ENCODE results near the gene TCERG1L. TPM values are rescaled to one million over a fixed set of nuclear protein-coding genes. Genes with fewer than 3 reads are reported as not detected.

Gene TCERG1L
- total RNA-seq, 2 donors from 2014 or later = 0.12 TPM; not detected in 1

GRCh38 chr10:131093795-131094366, 217.6 kb downstream of the TCERG1L start:
- H3K4me1 ChIP-seq = peaks cover 0 to 6% of the 10 kb centered on the region in 2 donors
- H3K27ac ChIP-seq = no peak overlapping the region
- TF ChIP-seq CTCF (IDR thresholded peaks at IDR 0.05) = no peak
- no peaks in the 10 kb centered on the region for H3K27me3 ChIP-seq
- no peak overlapping the region for H3K4me3 ChIP-seq
- H3K36me3 ChIP-seq = no peaks in the 10 kb centered on the region
- DNase-seq (ENCODE audit: low spot score) = no peak
- no peaks in the 10 kb centered on the region for H3K9me3 ChIP-seq

GRCh38 chr10:131093346-131093745, 218.2 kb downstream of the TCERG1L start:
- no peak for TF ChIP-seq CTCF (IDR thresholded peaks at IDR 0.05)

GRCh38 chr10:131092876-131093275, 218.6 kb downstream of the TCERG1L start:
- no peak for DNase-seq (ENCODE audit: low spot score)
- no peaks in the 10 kb centered on the region for H3K9me3 ChIP-seq

More at GRCh38 chr10:131093346-131093745, 218.2 kb downstream of the TCERG1L start:
- Histone ChIP-seq H3K4me3 (no peak overlapping the region), H3K4me1 (peaks cover 0 to 6% of the 10 kb centered on the region in 2 donors), H3K27ac (no peak overlapping the region), H3K36me3 (no peaks in the 10 kb centered on the region), H3K27me3 (no peaks in the 10 kb centered on the region), H3K9me3 (no peaks in the 10 kb centered on the region)
- no peak for DNase-seq (ENCODE audit: low spot score)

GRCh38 chr10:131092386-131092785, 219.1 kb downstream of the TCERG1L start:
- Histone ChIP-seq H3K4me3 (no peak overlapping the region), H3K36me3 (no peaks in the 10 kb centered on the region), H3K4me1 (peaks cover 0 to 6% of the 10 kb centered on the region in 2 donors), H3K27me3 (no peaks in the 10 kb centered on the region), H3K27ac (no peak overlapping the region), H3K9me3 (no peaks in the 10 kb centered on the region)
- TF ChIP-seq CTCF (IDR thresholded peaks at IDR 0.05) = no peak
- DNase-seq (ENCODE audit: low spot score) = no peak

More at GRCh38 chr10:131092876-131093275, 218.6 kb downstream of the TCERG1L start:
- no peak for TF ChIP-seq CTCF (IDR thresholded peaks at IDR 0.05)
- Histone ChIP-seq H3K4me1 (peaks cover 0 to 6% of the 10 kb centered on the region in 2 donors), H3K27ac (no peak overlapping the region), H3K4me3 (no peak overlapping the region), H3K36me3 (no peaks in the 10 kb centered on the region), H3K27me3 (no peaks in the 10 kb centered on the region)

- H3K27ac ChIP-seq = no peak overlapping the region
- H3K36me3 ChIP-seq = no peaks in the 10 kb centered on the region
- no peak for TF ChIP-seq CTCF (IDR thresholded peaks at IDR 0.05)
- no peaks in the 10 kb centered on the region for H3K27me3 ChIP-seq
- H3K9me3 ChIP-seq = no peaks in the 10 kb centered on the region
- no peak overlapping the region for H3K4me3 ChIP-seq
- DNase-seq (ENCODE audit: low spot score) = no peak
- H3K4me1 ChIP-seq = peaks cover 0 to 6% of the 10 kb centered on the region in 2 donors
Observed at GRCh38 chr10:131091682-131092081, 219.8 kb downstream of the TCERG1L start.

All from right atrium auricular region (tissue), 2 donors.